Colon (tissue), 2 donors: ENCODE data around the gene GNA12.
"Not testable (repeated sequence)": the region's sequence is repeated elsewhere in the genome, so short reads cannot be mapped to it uniquely, and the experiment has no call there.

Source experiments
- FAIRE-seq: peaks from 2 replicates; lab custom pipeline; 2012; peaks lifted over from hg19 to GRCh38; lab: Jason Lieb, UNC
- donor health status: control.
- donor health status: control.

The GNA12 gene

DNA sequence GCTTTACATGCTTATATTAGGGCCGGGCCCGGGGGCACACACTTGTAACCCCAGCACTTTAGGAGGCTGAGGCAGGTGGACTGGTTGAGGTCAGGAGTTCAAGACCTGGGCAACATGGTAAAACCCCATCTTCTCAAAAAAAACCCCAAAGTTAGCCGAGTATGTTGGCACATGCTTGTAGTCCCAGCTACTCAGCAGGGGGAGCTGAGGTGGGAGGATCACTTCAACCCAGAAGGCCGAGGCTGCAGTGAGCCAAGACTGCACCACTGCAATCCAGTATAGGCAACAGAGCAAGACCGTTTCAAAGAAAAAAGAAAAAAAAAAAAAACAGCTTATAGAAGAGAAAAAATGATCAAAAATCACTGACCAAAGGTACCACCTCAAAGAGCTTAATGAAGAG, 93.0 kb downstream of the GNA12 start:
- FAIRE-seq, result no peak

GRCh38 chr7:2750004-2750407, 94.1 kb downstream of the GNA12 start:
- FAIRE-seq, result no peak

DNA sequence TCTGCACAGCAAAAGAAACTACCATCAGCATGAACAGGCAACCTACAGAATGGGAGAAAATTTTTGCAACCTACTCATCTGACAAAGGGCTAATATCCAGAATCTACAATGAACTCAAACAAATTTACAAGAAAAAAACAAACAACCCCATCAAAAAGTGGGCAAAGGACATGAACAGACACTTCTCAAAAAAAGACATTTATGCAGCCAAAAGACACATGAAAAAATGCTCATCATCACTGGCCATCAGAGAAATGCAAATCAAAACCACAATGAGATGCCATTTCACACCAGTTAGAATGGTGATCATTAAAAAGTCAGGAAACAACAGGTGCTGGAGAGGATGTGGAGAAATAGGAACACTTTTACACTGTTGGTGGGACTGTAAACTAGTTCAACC, 95.4 kb downstream of the GNA12 start:
- not testable (repeated sequence) for FAIRE-seq

DNA sequence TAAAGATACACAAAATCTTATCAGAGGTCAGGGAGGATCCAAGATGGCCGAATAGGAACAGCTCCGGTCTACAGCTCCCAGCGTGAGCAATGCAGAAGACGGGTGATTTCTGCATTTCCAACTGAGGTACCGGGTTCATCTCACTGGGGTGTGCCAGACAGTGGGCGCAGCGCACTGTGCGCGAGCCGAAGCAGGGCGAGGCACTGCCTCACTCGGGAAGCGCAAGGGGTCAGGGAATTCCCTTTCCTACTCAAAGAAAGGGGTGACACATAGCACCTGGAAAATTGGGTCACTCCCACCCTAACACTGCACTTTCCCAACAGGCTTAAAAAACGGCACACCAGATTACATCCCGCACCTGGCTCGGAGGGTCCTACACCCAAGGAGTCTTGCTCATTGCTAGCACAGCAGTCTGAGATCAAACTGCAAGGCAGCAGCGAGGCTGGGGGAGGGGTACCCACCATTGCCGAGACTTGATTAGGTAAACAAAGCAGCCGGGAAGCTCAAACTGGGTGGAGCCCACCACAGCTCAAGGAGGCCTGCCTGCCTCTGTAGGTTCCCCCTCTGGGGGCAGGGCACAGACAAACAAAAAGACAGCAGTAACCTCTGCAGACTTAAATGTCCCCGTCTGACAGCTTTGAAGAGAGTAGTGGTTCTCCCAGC, 100.5 kb downstream of the GNA12 start:
- FAIRE-seq, result not testable (repeated sequence)

DNA sequence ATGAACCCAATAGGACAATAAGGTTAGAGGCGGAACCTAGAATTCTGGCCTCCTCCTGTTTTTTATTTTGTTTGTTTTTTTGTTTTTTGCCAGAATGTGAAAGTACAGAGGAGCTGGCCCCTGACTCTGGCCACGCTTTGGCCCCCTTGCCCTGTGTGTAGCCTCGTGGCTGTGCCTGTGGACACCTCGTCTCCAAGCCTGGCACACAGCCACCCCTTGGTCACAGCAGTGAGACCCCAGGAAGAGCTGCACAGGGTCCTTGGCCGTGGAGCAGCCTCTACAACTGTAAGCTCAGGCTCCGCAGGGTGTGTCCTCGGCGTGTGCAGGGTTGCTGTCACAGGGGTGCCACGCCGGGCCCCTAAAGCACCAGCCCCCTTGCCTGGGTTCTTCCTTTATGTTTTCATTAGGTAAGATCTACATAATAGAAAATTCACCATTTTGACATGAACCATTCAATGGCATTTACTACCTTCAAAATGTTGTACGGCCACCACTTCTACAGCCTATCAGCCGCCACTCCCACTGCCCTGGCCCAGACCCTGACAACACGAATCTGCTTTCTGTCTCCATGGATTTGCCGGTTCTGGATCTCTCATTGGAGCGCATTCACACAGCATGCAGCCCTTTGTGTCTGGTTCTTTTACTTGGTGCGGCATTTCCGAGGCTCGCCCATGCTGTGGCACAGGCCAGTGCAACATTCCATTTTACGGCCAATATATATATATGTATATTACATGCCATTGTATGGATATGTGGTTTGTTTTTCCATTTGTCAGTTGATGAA, 105.2 kb downstream of the GNA12 start:
- FAIRE-seq, result no peak

- no peak for FAIRE-seq
These were observed 106.2 kb downstream of the GNA12 start for GRCh38 chr7:2737771-2738540.

GRCh38 chr7:2737005-2737743, 106.9 kb downstream of the GNA12 start:
- FAIRE-seq, result not testable (repeated sequence)

DNA sequence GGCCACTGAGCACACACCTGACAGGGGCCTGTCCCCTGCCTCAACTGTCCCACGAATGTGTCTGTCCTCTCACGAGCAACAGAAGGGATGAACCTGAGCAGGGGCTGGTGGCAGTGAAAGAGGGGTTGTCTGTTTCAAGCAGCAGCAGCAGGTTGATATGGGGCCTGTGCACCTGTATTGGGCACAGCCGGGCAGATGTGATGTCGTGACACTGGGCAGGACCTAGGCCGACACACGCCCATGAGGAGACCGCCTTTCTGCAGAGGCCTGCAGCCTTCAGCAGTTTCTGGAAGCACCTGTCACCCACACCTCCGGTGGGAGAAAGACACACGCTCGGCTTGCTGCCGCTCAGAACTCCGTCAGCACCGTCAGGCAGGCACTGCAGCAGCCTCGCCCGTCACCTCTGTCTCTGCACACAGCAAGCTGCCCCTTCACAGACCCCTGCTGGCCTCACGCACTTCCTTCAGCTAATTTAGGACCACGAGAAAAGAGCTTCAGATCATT, 107.6 kb downstream of the GNA12 start:
- FAIRE-seq, result no peak

DNA sequence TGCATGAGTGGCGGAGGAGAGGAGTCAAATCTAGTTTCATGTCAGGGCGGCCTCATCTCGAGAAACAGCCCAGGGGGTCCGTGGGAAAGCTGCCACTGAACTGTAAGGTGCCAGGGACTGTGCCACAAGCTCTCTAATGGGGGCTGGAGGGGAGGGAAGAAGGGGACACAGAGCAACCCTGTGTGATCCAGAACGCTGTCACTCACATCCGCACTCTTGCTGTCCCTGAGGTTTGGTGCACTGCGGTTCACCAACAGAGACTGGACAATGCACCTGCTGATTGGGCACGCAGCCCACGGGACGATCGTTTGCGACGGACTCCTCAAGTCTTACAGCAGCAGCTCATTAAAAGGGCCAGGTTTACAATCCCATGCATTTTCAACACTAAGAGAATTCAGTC, 108.4 kb downstream of the GNA12 start:
- no peak for FAIRE-seq

GRCh38 chr7:2734751-2735571, 109.1 kb downstream of the GNA12 start:
- FAIRE-seq, result no peak

- no peak for FAIRE-seq
These were observed 109.9 kb downstream of the GNA12 start for GRCh38 chr7:2734084-2734686.

DNA sequence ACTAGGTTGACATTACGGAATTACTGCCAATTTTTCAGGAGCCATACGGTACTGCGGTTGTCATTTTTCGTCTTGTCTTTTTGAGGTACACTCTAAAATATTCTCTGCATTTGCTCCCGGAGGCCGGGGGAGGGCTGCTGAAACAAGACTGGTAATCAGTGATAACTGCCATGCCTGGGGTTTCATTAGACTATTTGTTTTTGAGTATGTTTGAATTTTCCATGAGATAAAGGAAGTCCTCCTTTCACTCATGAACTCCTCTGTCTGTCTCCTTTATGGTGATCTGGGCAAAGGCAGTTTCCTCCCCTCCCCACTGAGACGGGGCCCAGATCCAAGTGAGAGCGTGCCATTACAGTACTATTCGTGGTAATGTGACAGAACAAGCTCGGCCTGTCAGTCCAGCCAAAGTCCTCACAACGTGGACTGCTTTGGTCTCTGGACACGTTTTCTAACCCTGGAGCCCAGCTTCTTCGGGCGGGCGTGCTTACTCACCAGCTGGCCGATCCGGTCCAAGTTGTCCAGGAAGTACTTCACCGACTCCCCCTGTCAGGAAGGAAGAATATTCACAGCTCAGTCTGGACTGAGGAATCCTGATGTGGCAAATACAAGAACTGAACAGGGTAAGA, 111.0 kb downstream of the GNA12 start:
- FAIRE-seq, result no peak

DNA sequence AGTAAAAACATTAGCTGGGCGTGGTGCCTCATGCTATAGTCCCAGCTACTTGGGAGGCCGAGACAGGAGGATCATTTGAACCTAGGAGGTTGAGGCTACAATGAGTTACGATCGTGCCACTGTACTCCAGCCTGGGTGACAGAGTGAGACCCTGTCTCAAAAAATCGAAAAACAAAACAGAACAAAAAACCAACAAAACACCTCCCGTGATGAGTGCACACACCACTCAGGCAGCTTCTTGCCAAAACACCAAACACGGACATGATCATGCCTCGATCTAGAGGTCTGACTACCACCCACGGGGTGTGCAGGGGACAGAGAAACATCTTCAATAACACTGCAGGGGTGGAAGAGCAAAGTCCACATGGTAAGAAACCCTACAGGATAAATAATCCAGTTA, 111.7 kb downstream of the GNA12 start:
- FAIRE-seq, result no peak

DNA sequence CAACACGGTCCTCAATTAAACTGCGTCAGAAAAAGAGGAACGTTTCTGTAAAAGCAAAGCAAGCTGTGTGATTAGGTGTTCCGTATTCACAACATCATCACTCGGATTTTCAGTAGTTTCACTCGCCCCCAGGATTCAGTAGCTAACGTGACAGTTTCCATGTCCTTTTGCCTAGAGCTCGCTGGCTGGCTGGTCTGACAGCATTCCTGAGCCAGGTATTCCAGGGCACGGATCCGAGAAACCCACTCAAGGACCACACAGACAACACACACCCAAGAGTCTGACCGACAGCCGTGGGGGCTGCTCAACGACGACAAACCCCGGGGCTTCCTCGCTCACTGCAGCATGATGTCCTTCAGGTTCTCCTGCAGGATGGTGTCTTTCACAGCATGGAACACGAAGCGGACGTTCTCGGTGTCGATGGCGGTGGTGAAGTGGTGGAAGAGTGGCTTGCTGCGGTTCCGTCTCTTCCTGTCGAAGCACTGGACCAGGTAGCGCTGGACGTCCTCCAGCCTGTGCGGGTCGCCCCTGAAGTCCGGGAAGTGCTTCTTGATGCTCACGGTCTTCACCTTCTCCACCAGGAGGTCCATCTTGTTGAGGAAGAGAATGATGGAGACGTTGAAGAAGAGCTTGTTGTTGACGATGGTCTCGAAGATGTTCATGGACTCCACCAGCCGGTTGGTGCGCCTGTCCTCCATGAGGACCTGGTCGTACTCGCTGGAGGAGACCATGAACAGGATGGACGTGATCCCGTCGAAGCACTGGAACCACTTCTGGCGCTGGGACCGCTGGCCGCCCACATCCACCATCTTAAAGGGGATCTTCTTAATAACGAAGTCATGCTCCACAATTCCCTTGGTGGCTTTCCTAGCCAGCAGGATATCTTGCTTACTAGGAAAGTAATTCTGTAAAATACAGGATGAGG, 113.0 kb downstream of the GNA12 start:
- no peak for FAIRE-seq

DNA sequence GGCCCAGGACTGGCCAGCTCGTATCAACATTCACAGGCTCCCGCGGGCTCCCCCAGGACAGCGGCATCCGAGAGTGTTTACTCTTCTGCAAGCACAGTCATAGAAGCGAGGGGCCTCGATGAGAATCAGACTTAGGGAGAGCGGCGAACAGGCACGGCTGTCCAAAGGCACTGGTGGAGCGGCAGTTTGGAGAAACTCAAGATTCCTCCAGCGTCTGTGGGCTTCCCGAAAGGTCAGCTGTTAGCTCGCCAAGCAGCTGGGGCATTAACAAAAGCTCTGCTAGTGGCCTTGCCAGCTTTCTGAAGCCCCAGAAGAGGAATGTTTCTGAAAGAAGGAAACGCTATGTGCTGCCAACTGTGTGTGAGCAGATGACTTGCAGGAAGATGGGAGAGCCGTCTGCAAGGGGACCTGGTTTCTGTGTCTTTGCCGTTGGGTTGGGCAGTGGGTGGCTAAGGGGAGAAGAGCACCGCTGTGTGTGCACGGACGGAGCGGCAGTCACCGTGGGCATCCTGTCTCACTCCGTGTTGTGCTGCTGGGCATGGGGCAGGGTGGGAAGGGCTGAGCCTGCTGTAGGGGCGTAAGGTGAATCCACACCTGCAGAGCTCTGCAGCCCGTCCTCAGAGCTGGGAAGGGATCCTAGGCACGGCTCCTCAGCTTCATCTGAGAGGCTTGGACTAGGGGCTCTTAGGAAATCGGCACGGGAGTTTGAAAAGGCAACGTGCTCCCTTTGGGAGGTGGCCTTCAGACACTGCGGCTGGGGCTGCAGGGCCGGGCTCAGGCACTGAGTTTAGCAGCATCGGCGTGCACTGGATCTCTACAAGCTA, 114.0 kb downstream of the GNA12 start:
- no peak for FAIRE-seq

- FAIRE-seq, result no peak
These were observed 114.8 kb downstream of the GNA12 start for GRCh38 chr7:2729031-2729892.

DNA sequence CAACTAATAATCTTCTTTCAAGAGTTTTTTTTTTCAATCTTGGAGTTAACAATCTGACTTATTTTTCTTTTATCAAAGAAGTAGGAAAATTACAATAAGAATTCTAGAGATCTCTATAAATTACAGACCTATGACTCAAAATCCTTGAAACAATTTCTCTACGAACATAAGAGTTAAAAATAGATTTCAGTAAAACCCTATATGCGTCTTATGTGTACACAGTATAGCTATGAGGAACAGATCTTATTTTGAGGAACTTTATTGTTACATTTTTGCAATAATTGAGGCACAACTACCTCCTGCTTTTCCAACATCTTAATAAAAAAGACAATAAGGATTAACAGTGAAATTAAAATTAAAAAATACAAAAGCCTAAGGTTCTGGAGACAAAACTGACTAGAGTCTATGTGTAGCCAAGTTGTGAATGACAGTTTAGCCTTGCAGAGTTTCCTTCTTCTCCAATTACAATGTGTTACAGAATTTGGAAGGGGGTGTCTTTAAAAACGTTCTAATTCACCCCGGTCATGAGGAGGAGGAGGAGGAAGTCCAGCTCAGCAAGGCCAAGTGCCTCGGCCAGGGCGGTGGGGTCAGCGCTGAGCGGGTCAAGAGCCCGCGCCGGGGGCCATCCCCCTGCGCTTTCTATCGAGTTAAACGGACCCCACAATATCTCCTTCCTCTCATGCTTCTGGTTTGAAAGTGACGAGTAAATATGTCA, 115.6 kb downstream of the GNA12 start:
- no peak for FAIRE-seq
